CD14-positive monocyte (primary cell): ENCODE results near the gene SIGLEC1. TPM values are rescaled to one million over a fixed set of nuclear protein-coding genes. Genes with fewer than 3 reads are reported as not detected.

Experiments
- DNase-seq, 3 donors: peaks; one replicate each; pipeline ENCODE4 v3.0.0-alpha.2; 2011 to 2022
- H2AFZ ChIP-seq: 2 replicates; pipeline ENCODE4 v1.6.0; 2012; ENCODE audit warnings: mild to moderate bottlenecking, low read depth, low read length, inconsistent platforms; ENCODE audit not compliant: insufficient read depth, poor library complexity, severe bottlenecking
- H3K27ac ChIP-seq, 2 donors: 1 replicate in 1 of 2; 2 replicates in 1 of 2; pipeline ENCODE4 v1.5.1; 2012 to 2013; ENCODE audit warnings: low read length in 2 of 2, control low read depth in 1 of 2, inconsistent platforms in 1 of 2, low read depth in 1 of 2, mild to moderate bottlenecking in 1 of 2
- H3K27me3 ChIP-seq, 2 donors: one replicate each; pipeline versions ENCODE4 v1.6.0 to v1.6.1; 2011 to 2013; ENCODE audit warnings: low read length in 2 of 2; ENCODE audit not compliant: control insufficient read depth in 2 of 2, insufficient read depth in 2 of 2
- H3K36me3 ChIP-seq, 2 donors: replicated peaks in 1 of 2; 1 replicate in 1 of 2; 2 replicates in 1 of 2; pipeline versions ENCODE4 v1.5.1 to v1.6.1; 2012 to 2013; ENCODE audit warnings: low read length in 2 of 2, control low read depth in 1 of 2, inconsistent platforms in 1 of 2, mild to moderate bottlenecking in 1 of 2; ENCODE audit not compliant: insufficient read depth in 2 of 2, control insufficient read depth in 1 of 2
- H3K4me1 ChIP-seq, 2 donors: 1 replicate in 1 of 2; 2 replicates in 1 of 2; pipeline versions ENCODE4 v1.5.1 to v1.6.1; 2012 to 2013; ENCODE audit warnings: low read length in 2 of 2, control low read depth in 1 of 2, inconsistent platforms in 1 of 2, mild to moderate bottlenecking in 1 of 2, moderate library complexity in 1 of 2; ENCODE audit not compliant: insufficient read depth in 2 of 2, control insufficient read depth in 1 of 2
- H3K4me2 ChIP-seq: replicated peaks from 2 replicates; pipeline ENCODE3; 2012; ENCODE audit warnings: low read length, moderate library complexity, mild to moderate bottlenecking; ENCODE audit not compliant: poor library complexity, severe bottlenecking; ENCODE audit errors: extremely low read depth
- H3K4me3 ChIP-seq, 3 experiments: fragments of 200-600 bp in 1 of 3; sonication (generic) in 1 of 3; replicated peaks in 1 of 3; 1 replicate in 2 of 3; 2 replicates in 1 of 3; pipeline ENCODE4 v1.5.1; 2011 to 2013; ENCODE audit warnings: low read length in 3 of 3, mild to moderate bottlenecking in 3 of 3, control low read depth in 2 of 3, low read depth in 2 of 3, inconsistent platforms in 1 of 3, moderate library complexity in 1 of 3
- H3K79me2 ChIP-seq: 2 replicates; pipeline ENCODE4 v1.6.0; 2012; ENCODE audit warnings: mild to moderate bottlenecking, control low read depth, inconsistent platforms, low read length, moderate library complexity; ENCODE audit not compliant: insufficient read depth
- H3K9ac ChIP-seq: 2 replicates; pipeline ENCODE4 v1.6.0; 2017; ENCODE audit warnings: low read length, mild to moderate bottlenecking; ENCODE audit not compliant: insufficient read depth, poor library complexity, severe bottlenecking
- H3K9me3 ChIP-seq, 2 donors: replicated peaks in 1 of 2; 1 replicate in 1 of 2; 2 replicates in 1 of 2; pipeline versions ENCODE4 v1.5.1 to v1.6.1; 2012 to 2013; ENCODE audit warnings: low read length in 2 of 2, control low read depth in 1 of 2; ENCODE audit not compliant: control insufficient read depth in 1 of 2, insufficient read depth in 1 of 2
- H4K20me1 ChIP-seq: 2 replicates; pipeline ENCODE4 v1.6.0; 2012; ENCODE audit warnings: mild to moderate bottlenecking, low read length, control low read depth, moderate library complexity; ENCODE audit not compliant: insufficient read depth
- H3K27ac Mint-ChIP-seq, 7 donors: one replicate each; pipeline ENCODE4 v1.8.0; 2020; ENCODE audit warnings: mild to moderate bottlenecking in 7 of 7, mixed read lengths in 7 of 7, moderate library complexity in 6 of 7, inconsistent platforms in 2 of 7
- H3K27me3 Mint-ChIP-seq, 3 donors: one replicate each; pipeline ENCODE4 v1.8.0; 2021 to 2022; ENCODE audit warnings: low read depth in 3 of 3, mild to moderate bottlenecking in 3 of 3, mixed read lengths in 3 of 3, moderate library complexity in 3 of 3, inconsistent platforms in 1 of 3
- H3K36me3 Mint-ChIP-seq, 2 donors: one replicate each; pipeline ENCODE4 v1.8.0; 2020; ENCODE audit warnings: mixed read lengths in 2 of 2, inconsistent platforms in 1 of 2, mild to moderate bottlenecking in 1 of 2
- H3K4me1 Mint-ChIP-seq: one replicate; pipeline ENCODE4 v1.8.0; 2020; ENCODE audit warnings: mild to moderate bottlenecking, mixed read lengths
- H3K4me3 Mint-ChIP-seq, 2 donors: one replicate each; pipeline ENCODE4 v1.8.0; 2020; ENCODE audit warnings: mild to moderate bottlenecking in 2 of 2, mixed read lengths in 2 of 2, moderate library complexity in 1 of 2
- H3K9me3 Mint-ChIP-seq, 7 donors: one replicate each; pipeline ENCODE4 v1.8.0; 2020 to 2022; ENCODE audit warnings: mixed read lengths in 7 of 7, mild to moderate bottlenecking in 6 of 7, moderate library complexity in 6 of 7, inconsistent platforms in 2 of 7
- CTCF ChIP-seq: fragments of 200-600 bp; IDR thresholded peaks from one replicate; pipeline ENCODE4 v1.8.0; 2022; ENCODE audit warnings: antibody characterized with exemption, mild to moderate bottlenecking
- WGBS: methylation state at CpG from one replicate; pipeline ENCODE4 v1.1.5; 2013; ENCODE audit warnings: missing lambda C conversion rate; ENCODE audit not compliant: insufficient coverage; 5-methylcytosine and 5-hydroxymethylcytosine counted together
- intact Hi-C, 2 donors: fragments of 100-400 bp; cut with micrococcal nuclease; formaldehyde crosslinking; loops; one replicate each; pipeline versions ENCODE4 v1.15.0 to v1.15.1; 2023
- polyA plus RNA-seq, 3 donors: library from polyadenylated mRNA; depleted of rRNA in 1 of 3; unstranded in 2 of 3; stranded (reverse) in 1 of 3; fragments of 300-500 nt in 2 of 3; fragments of >200 nt in 1 of 3; fragmentation: Illumina TruSeq in 2 of 3; gene quantifications; 1 replicate in 2 of 3; 2 replicates in 1 of 3; pipeline ENCODE4 v1.2.3, GENCODE V29; 2012 to 2021

SIGLEC1 gene
- polyA plus RNA-seq, 3 donors, result 1.6 to 23.5 (median 2.5) TPM

- intact Hi-C loops, result no loop called here
- Histone ChIP-seq H3K27me3 (no peaks in the 10 kb centered on the region), H4K20me1 (no peaks in the 10 kb centered on the region), H3K4me2 (no peak overlapping the region), H3K4me1 (no peaks in the 10 kb centered on the region), H3K9me3 (no peaks in the 10 kb centered on the region), H3K27ac (no peak overlapping the region), H3K9ac (no peak overlapping the region), H3K4me3 (no peak overlapping the region), H3K36me3 (no peaks in the 10 kb centered on the region), H3K79me2 (no peaks in the 10 kb centered on the region), H2AFZ (no peak overlapping the region)
- peaks cover 0 to 9% (median 9%) of the 10 kb centered on the region in 3 donors for H3K27me3 Mint-ChIP-seq
- H3K9me3 Mint-ChIP-seq, result peaks cover 0 to 2% (median 0%) of the 10 kb centered on the region in 7 donors
- no peak for TF ChIP-seq CTCF
- H3K27ac Mint-ChIP-seq, result no peak overlapping the region
- DNase-seq, result no peak
- WGBS, result 100% methylated on average over 1 of the region's 6 CpGs
- no peaks in the 10 kb centered on the region for H3K36me3 Mint-ChIP-seq
- peaks cover 8% of the 10 kb centered on the region for H3K4me1 Mint-ChIP-seq
- H3K4me3 Mint-ChIP-seq, result no peak overlapping the region
These were observed 8.2 kb upstream of the SIGLEC1 start for GRCh38 chr20:3720626-3721025.

- Histone ChIP-seq H3K9me3 (no peaks in the 10 kb centered on the region), H3K79me2 (no peaks in the 10 kb centered on the region), H3K4me3 (no peak overlapping the region), H2AFZ (no peak overlapping the region), H3K27ac (no peak overlapping the region), H3K9ac (no peak overlapping the region), H3K27me3 (no peaks in the 10 kb centered on the region), H3K4me2 (no peak overlapping the region), H3K4me1 (no peaks in the 10 kb centered on the region), H4K20me1 (no peaks in the 10 kb centered on the region), H3K36me3 (no peaks in the 10 kb centered on the region)
- Mint-ChIP-seq H3K27ac (no peak overlapping the region), H3K27me3 (peaks cover 0 to 9% (median 7%) of the 10 kb centered on the region in 3 donors), H3K9me3 (peaks cover 0 to 2% (median 0%) of the 10 kb centered on the region in 7 donors), H3K4me1 (peaks cover 8% of the 10 kb centered on the region), H3K4me3 (no peak overlapping the region), H3K36me3 (no peaks in the 10 kb centered on the region)
- 80% methylated on average over 1 of the region's 2 CpGs for WGBS
- intact Hi-C loops, result no loop called here
- no peak for TF ChIP-seq CTCF
- no peak for DNase-seq
These were observed 7.7 kb upstream of the SIGLEC1 start for GRCh38 chr20:3720068-3720467.
